ENCODE data around the gene SAFB. TPM values are rescaled to one million over a fixed set of nuclear protein-coding genes. Genes with fewer than 3 reads are reported as not detected.

The SAFB gene
- total RNA-seq, 2 donors from 2014 or later: 126 to 190 TPM

- ATAC-seq: no peak
- Mint-ChIP-seq H3K4me1 (ENCODE audit: low read depth in 2 of 2) (peaks cover 0 to 3% of the 10 kb centered on the region in 2 donors), H3K36me3 (no peaks in the 10 kb centered on the region), H3K27me3 (no peaks in the 10 kb centered on the region), H3K9me3 (no peaks in the 10 kb centered on the region), H3K4me3 (no peak overlapping the region), H3K27ac (no peak overlapping the region)
- no peak for DNase-seq (ENCODE audit: low spot score)
Measured at GRCh38 chr19:5672708-5673459, 50.0 kb downstream of the SAFB start.

GRCh38 chr19:5673752-5674151, 50.9 kb downstream of the SAFB start:
- no peak overlapping the region for H3K27ac Mint-ChIP-seq
- ATAC-seq: no peak

GRCh38 chr19:5674714-5675113, 51.8 kb downstream of the SAFB start:
- no peaks in the 10 kb centered on the region for H3K36me3 Mint-ChIP-seq
- peaks cover 5 to 7% of the 10 kb centered on the region in 2 donors for H3K4me1 Mint-ChIP-seq (ENCODE audit: low read depth in 2 of 2)
- H3K27ac Mint-ChIP-seq: no peak overlapping the region
- no peak for DNase-seq (ENCODE audit: low spot score)
- no peaks in the 10 kb centered on the region for H3K27me3 Mint-ChIP-seq
- no peaks in the 10 kb centered on the region for H3K9me3 Mint-ChIP-seq
- ATAC-seq: no peak
- H3K4me3 Mint-ChIP-seq: no peak overlapping the region

More at GRCh38 chr19:5673752-5674151, 50.9 kb downstream of the SAFB start:
- Mint-ChIP-seq H3K4me3 (no peak overlapping the region), H3K9me3 (no peaks in the 10 kb centered on the region), H3K4me1 (ENCODE audit: low read depth in 2 of 2) (peaks cover 0 to 3% of the 10 kb centered on the region in 2 donors), H3K27me3 (no peaks in the 10 kb centered on the region), H3K36me3 (no peaks in the 10 kb centered on the region)
- no peak for DNase-seq (ENCODE audit: low spot score)

- H3K27ac Mint-ChIP-seq: no peak overlapping the region
- ATAC-seq (no peak), DNase-seq (ENCODE audit: low spot score) (no peak)
- no peaks in the 10 kb centered on the region for H3K27me3 Mint-ChIP-seq
- H3K4me1 Mint-ChIP-seq (ENCODE audit: low read depth in 2 of 2): peaks cover 11 to 14% of the 10 kb centered on the region in 2 donors
- H3K4me3 Mint-ChIP-seq: no peak overlapping the region
- H3K9me3 Mint-ChIP-seq: no peaks in the 10 kb centered on the region
- H3K36me3 Mint-ChIP-seq: no peaks in the 10 kb centered on the region
Measured at GRCh38 chr19:5676105-5676771, 53.4 kb downstream of the SAFB start.

- no peaks in the 10 kb centered on the region for H3K9me3 Mint-ChIP-seq
Measured at GRCh38 chr19:5676772-5677105, 53.9 kb downstream of the SAFB start.

GRCh38 chr19:5677136-5677535, 54.3 kb downstream of the SAFB start:
- peaks cover 18 to 20% of the 10 kb centered on the region in 2 donors for H3K4me1 Mint-ChIP-seq (ENCODE audit: low read depth in 2 of 2)
- H3K27ac Mint-ChIP-seq: no peak overlapping the region
- no peak for DNase-seq (ENCODE audit: low spot score)
- no peaks in the 10 kb centered on the region for H3K9me3 Mint-ChIP-seq
- no peaks in the 10 kb centered on the region for H3K27me3 Mint-ChIP-seq
- no peak overlapping the region for H3K4me3 Mint-ChIP-seq
- no peaks in the 10 kb centered on the region for H3K36me3 Mint-ChIP-seq
- ATAC-seq: no peak

More at GRCh38 chr19:5676772-5677105, 53.9 kb downstream of the SAFB start:
- no peak overlapping the region for H3K4me3 Mint-ChIP-seq
- no peaks in the 10 kb centered on the region for H3K36me3 Mint-ChIP-seq
- no peak overlapping the region for H3K27ac Mint-ChIP-seq
- no peak for ATAC-seq
- DNase-seq (ENCODE audit: low spot score): no peak
- no peaks in the 10 kb centered on the region for H3K27me3 Mint-ChIP-seq
- H3K4me1 Mint-ChIP-seq (ENCODE audit: low read depth in 2 of 2): peaks cover 16 to 19% of the 10 kb centered on the region in 2 donors

- no peaks in the 10 kb centered on the region for H3K9me3 Mint-ChIP-seq
- ATAC-seq: no peak
- H3K4me3 Mint-ChIP-seq: no peak overlapping the region
- H3K4me1 Mint-ChIP-seq (ENCODE audit: low read depth in 2 of 2): peaks cover 18 to 20% of the 10 kb centered on the region in 2 donors
- H3K27ac Mint-ChIP-seq: no peak overlapping the region
- no peaks in the 10 kb centered on the region for H3K36me3 Mint-ChIP-seq
- no peaks in the 10 kb centered on the region for H3K27me3 Mint-ChIP-seq
- no peak for DNase-seq (ENCODE audit: low spot score)
Measured at GRCh38 chr19:5677580-5677979, 54.7 kb downstream of the SAFB start.

GRCh38 chr19:5678071-5678718, 55.3 kb downstream of the SAFB start:
- H3K27me3 Mint-ChIP-seq: no peaks in the 10 kb centered on the region
- no peak for DNase-seq (ENCODE audit: low spot score)
- ATAC-seq: no peak
- H3K36me3 Mint-ChIP-seq: no peaks in the 10 kb centered on the region
- no peak overlapping the region for H3K27ac Mint-ChIP-seq
- no peak overlapping the region for H3K4me3 Mint-ChIP-seq
- peaks cover 18 to 20% of the 10 kb centered on the region in 2 donors for H3K4me1 Mint-ChIP-seq (ENCODE audit: low read depth in 2 of 2)
- no peaks in the 10 kb centered on the region for H3K9me3 Mint-ChIP-seq

- peak overlapping the region; percentile 86 for H3K4me3 Mint-ChIP-seq
- peak overlapping the region; percentile 85 to 96 for H3K27ac Mint-ChIP-seq
- H3K9me3 Mint-ChIP-seq: no peaks in the 10 kb centered on the region
- no peaks in the 10 kb centered on the region for H3K27me3 Mint-ChIP-seq
- no peaks in the 10 kb centered on the region for H3K36me3 Mint-ChIP-seq
- ATAC-seq (no peak), DNase-seq (ENCODE audit: low spot score) (no peak)
- peaks cover 18 to 23% of the 10 kb centered on the region in 2 donors for H3K4me1 Mint-ChIP-seq (ENCODE audit: low read depth in 2 of 2)
Measured at GRCh38 chr19:5679289-5680083, 56.6 kb downstream of the SAFB start.

GRCh38 chr19:5680084-5680436, 57.2 kb downstream of the SAFB start:
- DNase-seq (ENCODE audit: low spot score) (no peak), ATAC-seq (no peak)
- Mint-ChIP-seq H3K27me3 (no peaks in the 10 kb centered on the region), H3K27ac (peak overlapping the region; percentile 85 to 96), H3K4me3 (peak overlapping the region; percentile 86), H3K4me1 (ENCODE audit: low read depth in 2 of 2) (peaks cover 18 to 23% of the 10 kb centered on the region in 2 donors), H3K36me3 (no peaks in the 10 kb centered on the region), H3K9me3 (no peaks in the 10 kb centered on the region)

GRCh38 chr19:5680437-5681368, 57.8 kb downstream of the SAFB start, which contains the start of the genes HSD11B1L and MICOS13:
TSS of gene HSD11B1L (plus strand) at chr19:5681027. CDS start at chr19:5684833, 3,806 bp downstream.
TSS of gene MICOS13 (minus strand) at chr19:5680516. CDS start at chr19:5680486, 30 bp downstream.
- no peaks in the 10 kb centered on the region for H3K27me3 Mint-ChIP-seq
- H3K27ac Mint-ChIP-seq: peak within 1 kb of the TSS; percentile 85 to 96
- no peaks in the 10 kb centered on the region for H3K36me3 Mint-ChIP-seq
- DNase-seq (ENCODE audit: low spot score): peak; percentile 99
- H3K4me1 Mint-ChIP-seq (ENCODE audit: low read depth in 2 of 2): peaks cover 20 to 21% of the 10 kb centered on the region in 2 donors
- H3K9me3 Mint-ChIP-seq: no peaks in the 10 kb centered on the region
- peak within 1 kb of the TSS; percentile 86 for H3K4me3 Mint-ChIP-seq
- peak; percentile 97 to 98 for ATAC-seq

GRCh38 chr19:5681391-5682106, 58.7 kb downstream of the SAFB start:
- H3K9me3 Mint-ChIP-seq: no peaks in the 10 kb centered on the region
- peak overlapping the region; percentile 86 for H3K4me3 Mint-ChIP-seq
- H3K36me3 Mint-ChIP-seq: no peaks in the 10 kb centered on the region
- DNase-seq (ENCODE audit: low spot score) (no peak), ATAC-seq (no peak)
- H3K27ac Mint-ChIP-seq: peak overlapping the region; percentile 5 to 26
- no peaks in the 10 kb centered on the region for H3K27me3 Mint-ChIP-seq
- peaks cover 24% of the 10 kb centered on the region in 2 donors for H3K4me1 Mint-ChIP-seq (ENCODE audit: low read depth in 2 of 2)
